Measurements from ENCODE around the gene GABRD.

DNA sequence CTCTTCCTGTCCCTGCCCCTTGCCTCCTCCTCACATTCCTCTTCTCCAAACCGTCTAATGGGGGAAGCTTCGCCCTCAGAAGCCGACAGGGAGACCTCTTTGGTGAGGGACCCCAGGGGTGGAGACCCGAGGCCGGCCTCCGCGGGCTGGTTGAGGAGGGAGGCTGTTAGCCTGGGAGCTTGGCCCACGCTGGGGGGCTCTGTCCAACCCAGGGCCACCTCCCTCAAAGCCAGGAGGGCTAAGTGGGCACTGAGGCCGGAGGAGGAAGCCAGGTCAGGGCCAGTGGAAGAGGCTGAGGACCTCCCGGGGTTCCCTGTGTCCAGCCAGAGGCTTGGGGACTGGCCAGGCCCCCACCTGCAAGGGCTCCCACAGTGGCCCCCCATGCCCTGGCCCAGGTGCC lies 5.3 kb downstream of the GABRD start:
- TF ChIP-seq, protein P1, sequence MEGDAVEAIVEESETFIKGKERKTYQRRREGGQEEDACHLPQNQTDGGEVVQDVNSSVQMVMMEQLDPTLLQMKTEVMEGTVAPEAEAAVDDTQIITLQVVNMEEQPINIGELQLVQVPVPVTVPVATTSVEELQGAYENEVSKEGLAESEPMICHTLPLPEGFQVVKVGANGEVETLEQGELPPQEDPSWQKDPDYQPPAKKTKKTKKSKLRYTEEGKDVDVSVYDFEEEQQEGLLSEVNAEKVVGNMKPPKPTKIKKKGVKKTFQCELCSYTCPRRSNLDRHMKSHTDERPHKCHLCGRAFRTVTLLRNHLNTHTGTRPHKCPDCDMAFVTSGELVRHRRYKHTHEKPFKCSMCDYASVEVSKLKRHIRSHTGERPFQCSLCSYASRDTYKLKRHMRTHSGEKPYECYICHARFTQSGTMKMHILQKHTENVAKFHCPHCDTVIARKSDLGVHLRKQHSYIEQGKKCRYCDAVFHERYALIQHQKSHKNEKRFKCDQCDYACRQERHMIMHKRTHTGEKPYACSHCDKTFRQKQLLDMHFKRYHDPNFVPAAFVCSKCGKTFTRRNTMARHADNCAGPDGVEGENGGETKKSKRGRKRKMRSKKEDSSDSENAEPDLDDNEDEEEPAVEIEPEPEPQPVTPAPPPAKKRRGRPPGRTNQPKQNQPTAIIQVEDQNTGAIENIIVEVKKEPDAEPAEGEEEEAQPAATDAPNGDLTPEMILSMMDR (IDR thresholded peaks at IDR 0.05; ENCODE audit: low read depth, low read length, poor library complexity, severe bottlenecking) = no peak
- TF ChIP-seq EZH2phosphoT487 (IDR thresholded peaks at IDR 0.05; ENCODE audit: borderline replicate concordance, low read length) = no peak
